Tibial nerve (tissue), 4 donors: Measurements from ENCODE around the gene HOXB2.

Experiments
- EP300 ChIP-seq, 2 donors: sonication (generic); formaldehyde crosslinking; IDR thresholded peaks; one replicate each; pipeline ENCODE4 v1.6.1; 2017; ENCODE audit warnings: antibody characterized with exemption in 2 of 2, mild to moderate bottlenecking in 1 of 2
- POLR2A ChIP-seq, 2 donors: fragments of 450-650 bp; IDR thresholded peaks; one replicate each; pipeline ENCODE4 v1.6.1; 2017; ENCODE audit warnings: antibody characterized with exemption in 2 of 2, mild to moderate bottlenecking in 2 of 2, moderate library complexity in 2 of 2
- TF ChIP-seq, protein P1 (sequence below), 5 experiments: fragments of 200-600 bp in 3 of 5; fragments of 450-650 bp in 2 of 5; sonication (generic) in 3 of 5; IDR thresholded peaks; one replicate each; pipeline ENCODE4 v1.5.1; 2016 to 2019; ENCODE audit warnings: antibody characterized with exemption in 5 of 5, mild to moderate bottlenecking in 3 of 5, moderate library complexity in 2 of 5

- TF ChIP-seq POLR2A (IDR thresholded peaks at IDR 0.05) (no peak), EP300 (IDR thresholded peaks at IDR 0.05) (no peak)
- TF ChIP-seq, protein P1, sequence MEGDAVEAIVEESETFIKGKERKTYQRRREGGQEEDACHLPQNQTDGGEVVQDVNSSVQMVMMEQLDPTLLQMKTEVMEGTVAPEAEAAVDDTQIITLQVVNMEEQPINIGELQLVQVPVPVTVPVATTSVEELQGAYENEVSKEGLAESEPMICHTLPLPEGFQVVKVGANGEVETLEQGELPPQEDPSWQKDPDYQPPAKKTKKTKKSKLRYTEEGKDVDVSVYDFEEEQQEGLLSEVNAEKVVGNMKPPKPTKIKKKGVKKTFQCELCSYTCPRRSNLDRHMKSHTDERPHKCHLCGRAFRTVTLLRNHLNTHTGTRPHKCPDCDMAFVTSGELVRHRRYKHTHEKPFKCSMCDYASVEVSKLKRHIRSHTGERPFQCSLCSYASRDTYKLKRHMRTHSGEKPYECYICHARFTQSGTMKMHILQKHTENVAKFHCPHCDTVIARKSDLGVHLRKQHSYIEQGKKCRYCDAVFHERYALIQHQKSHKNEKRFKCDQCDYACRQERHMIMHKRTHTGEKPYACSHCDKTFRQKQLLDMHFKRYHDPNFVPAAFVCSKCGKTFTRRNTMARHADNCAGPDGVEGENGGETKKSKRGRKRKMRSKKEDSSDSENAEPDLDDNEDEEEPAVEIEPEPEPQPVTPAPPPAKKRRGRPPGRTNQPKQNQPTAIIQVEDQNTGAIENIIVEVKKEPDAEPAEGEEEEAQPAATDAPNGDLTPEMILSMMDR (IDR thresholded peaks at IDR 0.05) = no peak
Observed at GRCh38 chr17:48579471-48579759, 34.5 kb upstream of the HOXB2 start.
